CD4-positive, alpha-beta T cell treated with Interleukin-6 at 100 ng/mL for 8 hours (primary cell): Measurements from ENCODE around the gene KTN1.

Source experiments
- DNase-seq: peaks from one replicate; pipeline ENCODE4 v3.0.0-alpha.2; 2020; ENCODE audit warnings: mixed read lengths, low spot score

KTN1 gene

DNA sequence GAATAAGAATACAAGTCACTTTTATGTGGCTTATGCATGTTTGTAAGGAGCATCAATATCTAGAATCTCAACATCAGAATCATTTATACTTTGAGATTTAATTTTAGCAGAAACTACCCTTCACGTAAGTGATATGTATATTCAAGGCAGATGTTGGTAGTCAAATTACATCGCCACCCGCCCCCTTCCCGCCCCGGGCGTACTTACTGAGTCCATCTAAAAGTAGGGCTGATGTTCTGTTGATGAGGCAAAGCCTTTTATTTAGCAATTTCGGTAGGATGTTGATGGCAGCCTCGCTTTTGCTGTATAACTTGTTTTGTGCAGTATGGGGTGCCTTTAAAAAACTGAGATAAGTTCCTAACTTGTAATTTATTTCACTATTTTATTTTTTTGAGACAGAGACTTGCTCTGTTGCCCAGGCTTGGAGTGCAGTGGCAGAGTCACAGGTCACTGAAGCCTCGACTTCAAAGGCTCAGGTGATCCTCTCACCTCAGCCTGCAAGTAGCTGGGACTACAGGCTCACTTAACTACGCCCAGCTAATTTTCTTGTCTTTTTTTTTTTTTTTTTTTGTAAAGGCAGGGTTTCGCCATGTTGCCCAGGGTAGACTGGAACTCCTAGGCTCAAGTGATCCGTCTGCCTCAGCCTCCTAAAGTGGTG lies 30.8 kb downstream of the KTN1 start:
- no peak for DNase-seq

DNA sequence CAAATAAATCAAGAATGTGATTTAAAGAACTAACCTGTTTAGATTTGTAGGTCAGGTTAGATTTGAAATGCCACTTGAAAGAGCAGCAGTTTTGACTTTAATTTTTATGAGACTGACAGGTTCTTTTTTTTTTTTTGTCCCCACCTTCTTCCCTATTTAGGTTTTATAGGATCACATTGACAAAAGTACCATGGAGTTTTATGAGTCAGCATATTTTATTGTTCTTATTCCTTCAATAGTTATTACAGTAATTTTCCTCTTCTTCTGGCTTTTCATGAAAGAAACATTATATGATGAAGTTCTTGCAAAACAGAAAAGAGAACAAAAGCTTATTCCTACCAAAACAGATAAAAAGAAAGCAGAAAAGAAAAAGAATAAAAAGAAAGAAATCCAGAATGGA lies 31.9 kb downstream of the KTN1 start:
- DNase-seq: no peak

DNA sequence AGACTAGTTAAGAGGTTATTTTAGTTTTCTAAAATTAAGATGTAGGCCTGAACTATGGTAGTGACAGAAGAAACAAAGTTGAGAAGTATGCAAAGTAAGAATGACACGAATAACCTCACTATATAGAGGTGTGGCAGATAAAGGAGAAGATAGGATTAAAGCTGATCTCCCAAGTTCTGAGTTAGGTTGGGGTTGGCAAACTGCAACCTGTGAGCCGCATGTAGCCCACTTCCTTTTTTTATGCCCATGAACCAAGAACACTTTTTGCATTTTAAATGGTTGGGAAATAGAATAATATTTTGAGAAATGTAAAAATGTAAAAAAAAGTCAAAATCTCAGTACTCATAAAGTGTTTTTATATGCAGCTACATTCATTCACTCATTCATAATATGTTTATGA lies 34.3 kb downstream of the KTN1 start:
- no peak for DNase-seq

DNA sequence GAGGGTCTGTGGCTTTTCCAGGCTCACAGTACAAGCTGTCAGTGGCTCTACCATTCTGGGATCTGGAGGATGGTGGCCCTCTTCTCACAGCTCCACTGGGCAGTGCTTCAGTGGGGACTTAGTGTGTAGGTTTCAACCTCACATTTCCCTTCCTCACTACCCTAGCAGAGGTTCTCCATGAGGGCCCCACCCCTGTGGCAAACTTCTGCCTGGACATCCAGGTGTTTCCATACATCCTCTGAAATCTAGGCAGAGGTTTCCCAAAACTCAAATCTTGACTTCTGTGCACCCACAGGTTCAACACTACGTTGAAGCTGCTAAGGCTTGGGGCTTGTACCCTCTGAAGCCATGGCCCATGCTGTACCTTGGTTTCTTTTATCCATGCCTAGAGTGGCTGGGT lies 40.3 kb downstream of the KTN1 start:
- DNase-seq: no peak

DNA sequence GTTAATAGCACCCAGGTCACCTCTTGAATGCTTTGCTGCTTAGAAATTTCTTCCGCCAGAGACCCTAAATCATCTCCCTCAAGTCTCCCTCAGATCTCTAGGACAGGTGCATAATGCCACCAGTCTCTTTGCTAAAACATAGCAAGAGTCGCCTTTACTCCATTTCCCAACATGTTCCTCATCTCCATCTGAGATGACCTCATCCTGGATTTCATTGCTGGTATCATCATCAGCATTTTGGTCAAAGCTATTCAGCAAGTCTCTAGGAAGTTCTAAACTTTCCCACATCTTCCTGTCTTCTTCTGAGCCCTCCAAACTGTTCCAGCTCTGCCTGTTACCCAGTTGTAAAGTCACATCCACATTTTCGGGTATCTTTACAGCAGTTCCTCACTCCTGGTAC lies 41.0 kb downstream of the KTN1 start:
- DNase-seq: no peak

DNA sequence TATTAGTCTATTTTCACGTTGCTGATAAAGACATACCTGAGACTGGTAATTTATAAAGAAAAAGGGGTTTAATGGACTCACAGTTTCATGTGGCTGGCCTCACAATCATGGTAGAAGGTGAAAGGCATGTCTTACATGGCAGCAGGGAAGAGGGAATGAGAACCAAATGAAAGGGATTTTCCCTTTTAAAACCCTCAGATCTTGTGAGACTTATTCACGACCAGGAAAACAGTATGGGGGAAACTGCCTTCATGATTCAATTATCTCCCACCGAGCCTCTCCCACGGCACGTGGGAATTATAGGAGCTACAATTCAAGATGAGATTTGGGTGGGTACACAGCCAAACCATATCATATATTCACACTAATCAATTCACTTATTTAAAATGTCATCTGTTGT lies 41.4 kb downstream of the KTN1 start:
- DNase-seq: no peak

DNA sequence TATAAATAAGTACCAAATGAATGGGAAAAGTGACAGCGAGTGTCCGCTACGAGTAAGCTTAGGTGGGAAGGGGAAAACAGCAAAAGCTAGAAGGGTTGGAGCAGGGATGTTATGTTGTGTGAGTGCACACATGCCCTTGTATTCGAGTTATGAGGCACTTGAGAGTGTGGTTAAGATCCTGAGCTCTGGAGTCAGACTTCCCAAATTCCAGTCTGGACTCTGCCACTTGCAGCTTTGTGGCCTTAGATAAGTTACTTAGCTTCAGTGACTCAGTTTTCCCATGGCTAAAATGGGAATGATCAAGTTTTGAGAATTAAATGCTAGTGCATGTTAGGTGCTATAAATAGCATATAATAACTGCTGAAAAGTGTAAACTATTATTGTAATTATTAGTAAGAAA lies 44.9 kb downstream of the KTN1 start:
- no peak for DNase-seq

DNA sequence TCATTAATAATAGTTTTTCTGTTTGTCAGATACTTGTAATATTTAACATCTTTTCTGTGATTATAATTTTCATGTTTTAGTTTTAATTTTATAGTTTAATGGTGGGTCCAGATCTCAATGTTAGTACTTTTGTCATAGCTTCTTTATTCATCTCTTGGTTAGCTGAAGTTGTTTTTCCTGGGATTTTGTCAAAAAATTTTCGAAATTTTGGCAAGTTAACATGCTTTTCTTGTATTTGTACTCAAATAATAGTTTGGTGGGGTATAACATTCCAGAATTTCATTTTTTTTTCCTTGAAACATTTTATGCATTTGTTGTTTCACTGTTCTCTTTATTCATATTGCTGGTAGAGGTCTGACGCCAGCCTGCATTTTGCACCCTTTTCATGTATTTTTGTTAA lies 45.5 kb downstream of the KTN1 start:
- no peak for DNase-seq

DNA sequence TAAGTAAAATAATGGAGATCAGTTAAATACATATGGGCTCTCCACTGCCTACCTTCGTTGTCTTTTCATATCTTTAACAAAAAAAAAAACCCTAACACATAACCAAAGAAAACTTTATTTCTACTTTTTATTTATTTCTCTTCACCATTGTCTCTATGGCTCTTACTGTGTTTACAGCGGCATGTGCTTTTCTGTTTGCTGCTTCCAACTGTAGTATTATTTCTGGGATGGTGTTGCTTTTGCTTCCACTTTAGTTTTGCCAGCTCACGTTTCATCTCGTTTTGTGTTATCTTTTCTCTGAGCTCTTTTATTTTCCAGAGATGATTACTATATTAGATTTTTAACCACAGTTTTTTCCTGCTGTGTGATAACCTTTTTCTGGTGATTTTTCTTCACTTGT lies 46.1 kb downstream of the KTN1 start:
- DNase-seq: no peak

DNA sequence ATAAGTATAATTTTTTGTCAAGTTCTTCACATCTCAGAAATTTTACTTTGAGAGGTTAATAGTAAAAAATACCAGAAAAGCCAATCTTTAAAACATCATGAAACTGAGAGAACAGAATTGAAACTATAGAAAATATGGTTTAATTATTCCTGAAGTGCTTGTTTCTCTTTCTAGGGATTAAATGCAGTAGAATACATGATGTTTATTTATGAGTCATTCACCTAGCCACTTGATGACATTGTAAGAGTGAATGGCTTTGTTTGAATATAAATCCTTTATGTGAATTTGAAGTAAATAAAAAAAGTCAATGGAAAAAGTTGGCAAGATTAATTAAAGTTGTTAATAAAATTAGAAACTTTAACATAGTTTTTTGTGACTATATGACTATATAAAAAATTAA lies 48.4 kb downstream of the KTN1 start:
- DNase-seq: no peak

DNA sequence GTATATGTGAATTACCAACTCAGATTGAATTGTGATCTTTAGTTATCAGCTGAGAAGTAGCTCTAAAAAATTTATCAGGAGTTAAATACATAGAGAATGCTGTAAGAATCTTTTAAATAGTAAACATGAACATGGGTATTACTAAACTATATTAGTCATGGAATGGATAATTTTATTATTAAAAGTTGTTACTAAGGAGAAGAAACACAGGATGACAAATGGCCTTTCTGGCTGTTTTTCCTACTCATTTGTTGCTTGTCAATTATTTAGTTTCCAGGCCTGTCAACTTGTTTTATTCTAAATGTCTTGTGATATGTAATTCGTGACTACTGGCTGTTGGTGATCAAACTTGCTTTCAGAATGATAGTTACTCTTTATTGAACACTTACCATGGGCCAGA lies 58.7 kb downstream of the KTN1 start:
- no peak for DNase-seq

DNA sequence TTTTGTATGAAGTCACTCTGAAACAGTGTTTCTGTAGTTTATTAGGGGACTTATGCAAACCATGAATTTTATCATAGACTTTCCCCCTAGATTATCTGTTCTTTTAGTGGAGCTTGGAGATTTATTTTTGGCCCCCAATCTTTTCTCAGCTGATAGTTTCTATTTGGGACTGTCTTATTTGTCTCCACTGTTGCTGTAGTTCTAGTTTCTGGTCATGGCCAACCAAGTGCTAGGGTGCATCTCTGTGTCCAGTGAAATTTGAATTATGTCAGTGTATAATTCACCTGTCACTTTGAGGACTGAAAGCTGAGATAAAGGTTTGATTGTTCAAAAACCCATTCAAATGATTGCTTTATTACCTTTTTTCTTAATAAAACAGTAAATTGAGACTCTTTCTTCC lies 61.3 kb downstream of the KTN1 start:
- no peak for DNase-seq

DNA sequence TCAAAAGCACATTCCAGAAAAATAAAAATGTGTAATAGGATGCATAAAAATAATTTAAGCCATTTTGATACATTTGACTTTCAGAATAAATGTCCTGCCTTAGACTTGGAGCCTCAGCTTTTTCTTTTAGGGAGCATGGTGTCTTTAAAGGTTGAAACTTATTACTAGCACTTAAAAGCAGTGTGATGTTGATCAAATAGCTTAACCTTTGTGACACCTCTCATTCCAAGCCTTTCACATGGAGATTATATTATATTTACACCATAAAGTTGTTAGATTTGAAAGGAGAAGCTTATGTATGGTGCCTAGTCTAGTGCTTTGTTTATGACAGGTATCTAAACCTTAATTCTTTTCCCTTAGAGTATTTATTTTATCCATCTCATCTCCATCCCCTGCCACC lies 61.9 kb downstream of the KTN1 start:
- no peak for DNase-seq

DNA sequence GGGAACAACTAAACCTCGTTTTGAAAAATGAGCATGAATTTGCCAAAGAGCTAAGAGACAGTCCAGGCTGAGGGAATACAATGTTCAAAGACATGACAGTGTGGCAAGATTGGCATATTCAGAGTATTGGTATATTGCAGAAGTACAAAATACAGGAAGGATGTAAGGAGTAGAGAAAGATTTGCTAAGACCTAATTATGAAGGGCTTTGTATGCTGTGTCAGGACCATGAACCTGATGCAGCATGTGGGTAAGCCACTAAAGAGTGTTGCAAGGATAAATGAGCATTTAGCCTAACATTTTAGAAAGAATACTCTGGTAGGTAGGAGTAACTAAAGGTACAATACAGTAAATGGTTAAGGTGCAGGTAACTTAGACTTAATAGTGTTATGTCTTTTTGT lies 65.1 kb downstream of the KTN1 start:
- DNase-seq: no peak

DNA sequence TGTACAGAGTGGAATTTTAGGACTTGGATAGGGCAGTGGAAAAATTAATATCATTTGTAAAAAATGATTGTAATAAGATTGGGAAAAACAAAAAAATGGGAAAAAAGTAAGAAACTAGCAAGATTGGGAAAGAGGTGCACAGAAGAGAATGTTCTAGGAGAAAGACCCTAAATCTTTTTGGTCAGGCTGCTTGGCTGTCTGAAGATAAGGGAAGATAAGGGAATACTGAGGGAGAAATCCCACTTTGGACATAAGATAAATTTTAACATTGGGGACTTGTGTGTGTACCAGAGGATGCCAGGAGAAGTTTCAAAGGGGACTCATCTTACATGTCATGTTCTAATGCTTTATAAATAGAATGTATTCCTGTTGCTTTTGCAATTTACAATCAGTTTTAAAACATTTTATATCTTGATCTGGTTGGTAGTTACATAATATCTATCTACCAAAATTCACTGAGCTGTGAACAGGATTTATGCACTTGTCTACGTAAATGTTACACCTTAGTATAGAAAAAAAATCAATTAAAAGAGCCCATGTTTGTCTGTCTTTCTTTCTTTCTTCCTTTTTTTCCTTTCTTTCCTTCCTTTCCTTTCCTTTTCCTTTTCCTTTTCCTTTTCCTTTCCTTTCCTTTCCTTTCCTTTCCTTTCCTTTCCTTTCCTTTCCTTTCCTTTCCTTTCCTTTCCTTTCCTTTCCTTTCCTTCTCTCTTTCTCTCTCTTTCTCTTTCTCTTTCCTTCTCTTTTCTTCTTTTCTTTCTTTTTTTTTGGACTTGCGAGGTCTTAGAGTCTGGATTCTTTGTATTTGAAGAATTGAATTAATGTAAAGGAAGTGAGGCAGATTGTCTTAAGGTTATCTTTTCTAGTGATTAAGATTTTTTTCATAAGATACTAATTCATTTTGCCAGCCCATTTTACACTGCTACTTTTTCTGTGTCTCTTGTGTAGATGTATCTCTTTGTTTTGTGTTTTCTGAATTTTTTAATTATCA lies 66.1 kb downstream of the KTN1 start:
- DNase-seq: no peak

DNA sequence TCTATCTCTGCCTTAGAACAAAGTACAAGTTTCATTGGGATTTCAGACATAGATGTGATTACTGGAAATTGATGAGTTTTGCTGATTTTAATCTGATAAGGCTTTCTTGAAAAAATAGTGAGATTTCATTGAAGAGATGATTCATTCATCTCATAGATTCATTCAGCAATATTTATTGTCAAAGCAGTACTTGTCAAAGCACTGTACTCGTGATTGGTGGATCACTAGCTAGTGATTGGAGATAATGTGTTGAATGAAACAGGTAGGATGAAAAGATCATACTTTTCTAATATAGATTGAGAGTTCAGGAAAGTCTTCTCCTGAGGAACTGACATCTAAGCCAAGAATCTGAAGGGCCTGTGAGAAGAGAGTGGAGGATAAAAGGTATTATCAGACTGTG lies 71.0 kb downstream of the KTN1 start:
- no peak for DNase-seq

DNA sequence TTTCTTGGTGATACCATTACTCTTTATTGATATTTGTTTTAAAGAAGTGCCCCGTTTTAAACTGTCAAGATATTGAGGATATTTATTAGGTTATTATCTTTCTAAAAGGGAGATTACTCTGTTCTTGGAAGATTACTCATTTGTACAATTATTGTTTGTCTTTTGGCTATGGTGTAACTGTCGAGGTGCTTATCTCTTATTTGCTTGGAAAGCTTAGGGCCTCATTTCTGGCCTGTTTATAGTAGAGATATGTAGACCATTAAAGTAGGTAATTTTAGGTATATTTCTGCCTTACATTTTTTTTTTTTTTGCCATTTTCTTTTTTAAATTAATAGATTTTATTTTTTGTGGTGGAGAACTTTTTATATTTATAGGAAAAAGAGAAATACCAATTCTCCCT lies 74.2 kb downstream of the KTN1 start:
- DNase-seq: no peak

DNA sequence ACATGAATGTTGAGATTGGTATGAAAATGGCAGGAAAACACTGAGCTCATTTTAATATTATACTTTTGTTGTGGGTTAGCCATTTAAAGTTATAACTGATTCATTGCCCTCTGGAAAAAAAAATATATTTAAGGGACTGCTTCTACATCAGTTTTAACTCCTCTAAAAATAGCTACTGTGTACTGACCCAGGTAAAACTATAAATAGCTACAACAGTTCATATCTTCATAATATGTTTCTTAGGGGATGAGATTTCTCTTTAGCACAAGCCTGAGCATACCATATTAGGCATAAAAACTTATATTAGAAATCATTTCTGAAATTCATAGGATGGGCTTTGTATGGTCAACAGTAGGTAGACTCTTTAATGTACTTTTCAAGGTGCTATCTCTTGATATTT lies 81.0 kb downstream of the KTN1 start:
- no peak for DNase-seq

DNA sequence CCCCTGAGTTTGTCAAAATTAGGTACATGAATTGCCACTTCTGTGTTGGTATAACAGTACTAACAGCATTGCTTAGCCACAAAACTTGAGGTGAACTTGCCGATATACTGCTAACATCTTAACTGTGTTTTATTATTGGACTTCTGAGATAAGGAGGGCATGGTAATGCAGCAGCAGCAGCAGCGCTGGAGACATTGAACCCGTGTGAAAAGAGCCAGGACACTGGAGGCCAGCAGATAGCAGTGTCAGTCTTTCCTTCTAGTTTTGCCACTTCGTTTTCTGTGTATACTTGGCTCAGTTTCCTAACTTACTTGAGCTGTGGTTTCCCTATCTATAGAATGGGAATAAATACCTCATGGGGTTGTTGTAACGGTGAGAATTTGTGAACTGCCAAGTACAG lies 82.7 kb downstream of the KTN1 start:
- no peak for DNase-seq

DNA sequence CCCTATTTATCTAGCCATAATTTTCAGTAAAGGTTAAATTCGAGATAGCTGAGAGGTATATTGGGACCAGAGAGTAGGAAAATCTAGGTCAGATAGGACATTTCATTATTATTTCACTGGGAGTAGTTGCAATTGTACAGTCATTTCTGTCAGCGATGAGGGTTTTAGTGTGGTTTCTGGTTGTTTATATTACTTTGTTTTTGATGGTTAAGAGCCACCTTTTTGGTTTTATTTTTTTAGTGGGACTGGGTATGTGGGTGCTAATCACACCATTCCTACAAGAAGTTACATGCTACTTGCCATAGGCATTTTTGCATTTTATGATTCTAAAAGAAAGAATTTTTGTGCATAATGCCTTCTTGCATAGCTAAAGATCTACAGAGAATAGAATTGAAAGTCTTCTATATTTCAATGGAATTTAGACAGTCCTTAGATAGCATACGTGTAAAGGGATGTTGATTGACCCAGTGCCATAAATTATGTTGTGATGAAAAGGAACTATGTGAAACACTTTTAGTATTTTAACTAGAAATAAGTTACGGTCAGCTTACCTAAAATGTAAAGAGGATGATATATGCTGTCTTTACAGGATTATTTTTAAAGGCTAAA lies 85.2 kb downstream of the KTN1 start:
- DNase-seq: no peak

DNA sequence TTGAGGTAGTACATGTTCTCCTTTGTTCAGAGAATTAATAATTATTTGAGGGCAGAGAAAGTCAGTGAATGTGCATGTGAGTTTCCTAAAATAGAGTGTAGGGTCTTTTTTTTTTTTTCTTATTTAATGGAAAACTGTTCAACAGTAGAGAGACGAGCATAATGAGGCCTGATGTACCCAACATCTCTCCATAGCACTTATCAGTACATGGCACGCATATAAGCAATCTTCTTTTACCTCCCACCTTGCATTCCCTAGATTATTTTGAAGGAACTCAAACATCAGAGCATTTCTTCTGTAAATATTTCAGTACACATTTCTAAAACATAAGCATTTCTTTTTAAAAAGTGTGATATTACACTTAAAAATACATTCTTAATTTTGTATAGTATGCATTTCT lies 87.8 kb downstream of the KTN1 start:
- DNase-seq: no peak

DNA sequence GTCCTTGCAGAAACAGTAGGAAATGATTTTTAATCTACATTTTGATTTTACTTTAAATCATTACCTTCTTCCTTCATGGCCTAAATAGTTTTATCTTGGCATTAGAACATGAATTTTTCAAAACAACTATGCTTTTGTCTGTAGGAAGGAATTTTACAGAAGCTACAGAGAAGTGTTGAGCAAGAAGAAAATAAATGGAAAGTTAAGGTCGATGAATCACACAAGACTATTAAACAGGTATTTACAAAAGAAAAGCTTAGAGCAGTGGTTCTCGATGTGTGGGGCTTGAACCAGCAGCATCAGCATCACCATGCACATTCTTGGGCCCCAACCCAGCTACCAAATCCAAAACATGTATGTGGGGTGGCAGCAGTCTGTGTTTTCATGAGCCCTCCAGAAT lies 91.6 kb downstream of the KTN1 start:
- no peak for DNase-seq

DNA sequence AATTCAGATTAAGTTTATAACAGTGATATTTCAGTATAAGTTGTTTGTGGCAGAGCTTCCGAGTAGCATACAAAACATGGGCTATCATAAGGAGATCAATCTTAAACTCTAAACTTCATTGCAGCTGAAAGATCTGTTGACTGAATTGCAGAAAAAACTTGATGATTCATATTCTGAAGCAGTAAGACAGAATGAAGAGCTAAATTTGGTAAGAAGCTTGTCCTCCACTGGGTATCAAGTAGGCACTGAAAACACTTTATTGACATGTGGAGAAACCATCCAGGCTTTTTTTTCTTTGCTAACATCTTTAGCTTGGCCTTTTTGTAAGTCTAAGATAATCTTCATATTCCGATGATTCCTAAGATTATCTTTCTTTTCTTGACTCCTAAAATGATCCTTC lies 93.0 kb downstream of the KTN1 start:
- no peak for DNase-seq
